ENCODE measurements around the gene MBNL1.

The MBNL1 gene

DNA sequence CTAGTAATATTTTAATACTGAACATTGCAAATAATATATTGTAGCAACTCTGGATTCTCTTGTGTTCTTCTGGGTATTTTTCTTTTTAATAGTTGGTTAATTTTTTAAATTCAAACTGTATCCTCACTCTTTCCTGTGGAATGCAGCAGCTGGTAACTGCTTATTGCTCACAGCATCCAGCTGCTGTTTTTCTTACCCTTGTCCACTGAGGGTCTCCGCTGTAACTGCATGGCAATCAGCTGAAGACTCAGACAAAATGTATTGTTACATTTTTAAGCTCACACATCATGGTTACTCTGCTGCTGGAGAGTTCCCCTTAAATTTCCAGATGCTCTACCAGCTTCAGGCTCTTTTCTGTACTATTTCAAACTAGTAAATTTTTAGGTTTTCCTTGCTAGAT is 227.6 kb downstream of the MBNL1 start:
- Histone ChIP-seq H3K4me1 (ENCODE audit: control insufficient read depth in 1 of 2, insufficient read depth in 2 of 2, low read length in 2 of 2) (peaks cover 0 to 3% of the 10 kb centered on the region in 2 experiments), H4K12ac (ENCODE audit: low read depth, low read length) (no peak overlapping the region), H3K18ac (ENCODE audit: low read length) (no peak overlapping the region), H2BK120ac (ENCODE audit: insufficient read depth, low read length, poor library complexity) (no peak overlapping the region), H3K79me2 (ENCODE audit: control insufficient read depth, insufficient read depth, low read length, poor library complexity) (no peaks in the 10 kb centered on the region), H3K79me1 (ENCODE audit: low read length) (no peaks in the 10 kb centered on the region), H3K27ac (ENCODE audit: low read depth, low read length) (no peak overlapping the region), H3K4ac (ENCODE audit: low read depth, low read length) (no peak overlapping the region), H2BK5ac (ENCODE audit: low read depth, low read length, poor library complexity) (no peak overlapping the region), H3K23ac (ENCODE audit: low read length) (no peak overlapping the region), H3K27me3 (ENCODE audit: insufficient read depth, low read length) (no peaks in the 10 kb centered on the region), H3K4me2 (ENCODE audit: low read length) (no peak overlapping the region), H4K91ac (ENCODE audit: low read depth, low read length) (no peak overlapping the region), H3K4me3 (ENCODE audit: low read depth, low read length) (no peak overlapping the region), H3K36me3 (ENCODE audit: control insufficient read depth in 1 of 2, insufficient read depth in 2 of 2, low read length in 2 of 2) (no peaks in the 10 kb centered on the region), H2AK5ac (ENCODE audit: low read length) (no peak overlapping the region), H3K9ac (ENCODE audit: low read length) (no peak overlapping the region), H3K14ac (ENCODE audit: low read length) (no peak overlapping the region), H4K8ac (ENCODE audit: low read depth, low read length) (no peak overlapping the region), H2BK12ac (ENCODE audit: low read length) (no peak overlapping the region), H2AFZ (ENCODE audit: insufficient read depth, low read length, poor library complexity) (no peak overlapping the region), H3K9me3 (ENCODE audit: insufficient read depth, low read depth, low read length) (no peaks in the 10 kb centered on the region)
- WGBS (ENCODE audit: extremely low coverage, insufficient coverage, insufficient read length) = no CpG with 5 or more reads among the region's 1 CpG
- DNase-seq = no peak

DNA sequence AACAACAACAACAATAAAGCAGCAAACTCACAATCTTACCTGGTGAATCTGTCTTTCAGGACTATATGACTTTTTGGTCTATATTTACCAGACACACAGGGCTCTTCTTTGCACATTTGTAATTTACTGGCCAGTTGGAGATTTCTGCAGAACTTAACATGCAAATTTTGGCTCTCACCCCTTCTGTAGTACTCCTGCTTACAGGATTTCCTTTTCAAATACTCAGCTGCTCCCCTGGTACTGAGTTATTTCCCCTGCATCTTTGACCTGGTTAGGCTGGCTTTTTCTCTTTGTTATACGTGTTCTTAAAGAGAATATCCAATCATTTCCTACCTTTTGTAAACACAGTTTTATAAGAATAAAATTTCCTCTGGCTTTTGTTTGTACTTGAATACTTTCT is 228.0 kb downstream of the MBNL1 start:
- H2AFZ ChIP-seq (ENCODE audit: insufficient read depth, low read length, poor library complexity) = no peak overlapping the region
- H4K91ac ChIP-seq (ENCODE audit: low read depth, low read length) = no peak overlapping the region
- H3K4me1 ChIP-seq (ENCODE audit: control insufficient read depth in 1 of 2, insufficient read depth in 2 of 2, low read length in 2 of 2) = peaks cover 0 to 3% of the 10 kb centered on the region in 2 experiments
- no peak overlapping the region for H4K8ac ChIP-seq (ENCODE audit: low read depth, low read length)
- no peak overlapping the region for H3K14ac ChIP-seq (ENCODE audit: low read length)
- H3K9ac ChIP-seq (ENCODE audit: low read length) = no peak overlapping the region
- no peak overlapping the region for H2BK12ac ChIP-seq (ENCODE audit: low read length)
- no peak overlapping the region for H3K4me3 ChIP-seq (ENCODE audit: low read depth, low read length)
- DNase-seq = no peak
- H3K36me3 ChIP-seq (ENCODE audit: control insufficient read depth in 1 of 2, insufficient read depth in 2 of 2, low read length in 2 of 2) = no peaks in the 10 kb centered on the region
- no peaks in the 10 kb centered on the region for H3K79me2 ChIP-seq (ENCODE audit: control insufficient read depth, insufficient read depth, low read length, poor library complexity)
- no peaks in the 10 kb centered on the region for H3K79me1 ChIP-seq (ENCODE audit: low read length)
- no peak overlapping the region for H3K4ac ChIP-seq (ENCODE audit: low read depth, low read length)
- no peak overlapping the region for H2BK120ac ChIP-seq (ENCODE audit: insufficient read depth, low read length, poor library complexity)
- H4K12ac ChIP-seq (ENCODE audit: low read depth, low read length) = no peak overlapping the region
- WGBS (ENCODE audit: extremely low coverage, insufficient coverage, insufficient read length) = no CpG with 5 or more reads among the region's 1 CpG
- no peaks in the 10 kb centered on the region for H3K27me3 ChIP-seq (ENCODE audit: insufficient read depth, low read length)
- no peaks in the 10 kb centered on the region for H3K9me3 ChIP-seq (ENCODE audit: insufficient read depth, low read depth, low read length)
- H2AK5ac ChIP-seq (ENCODE audit: low read length) = no peak overlapping the region
- H2BK5ac ChIP-seq (ENCODE audit: low read depth, low read length, poor library complexity) = no peak overlapping the region
- no peak overlapping the region for H3K18ac ChIP-seq (ENCODE audit: low read length)
- H3K27ac ChIP-seq (ENCODE audit: low read depth, low read length) = no peak overlapping the region
- H3K23ac ChIP-seq (ENCODE audit: low read length) = no peak overlapping the region
- H3K4me2 ChIP-seq (ENCODE audit: low read length) = no peak overlapping the region

DNA sequence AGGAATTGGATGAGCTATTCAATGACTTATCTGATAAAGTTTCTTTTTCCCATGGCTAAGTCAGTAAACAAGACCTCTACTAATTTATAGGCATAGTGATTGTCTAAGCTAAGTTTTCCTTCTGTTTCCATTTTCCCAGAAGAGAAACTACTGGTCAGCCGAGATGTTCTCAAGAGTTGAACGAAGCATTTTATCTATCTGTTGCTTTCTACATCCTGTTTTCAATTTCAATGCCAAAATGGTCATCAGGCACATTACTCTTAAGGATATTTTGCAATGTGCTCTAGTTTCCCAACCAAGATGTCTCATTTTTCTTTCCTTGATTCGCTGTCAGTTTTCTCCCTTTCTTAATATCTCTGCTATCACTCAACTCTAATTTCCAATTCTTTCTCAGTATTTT is 228.7 kb downstream of the MBNL1 start:
- H3K4ac ChIP-seq (ENCODE audit: low read depth, low read length) = no peak overlapping the region
- H3K4me1 ChIP-seq (ENCODE audit: control insufficient read depth in 1 of 2, insufficient read depth in 2 of 2, low read length in 2 of 2) = peaks cover 0 to 3% of the 10 kb centered on the region in 2 experiments
- H3K9me3 ChIP-seq (ENCODE audit: insufficient read depth, low read depth, low read length) = no peaks in the 10 kb centered on the region
- no peak overlapping the region for H2AK5ac ChIP-seq (ENCODE audit: low read length)
- no peak overlapping the region for H4K12ac ChIP-seq (ENCODE audit: low read depth, low read length)
- H3K79me1 ChIP-seq (ENCODE audit: low read length) = no peaks in the 10 kb centered on the region
- no peak overlapping the region for H4K8ac ChIP-seq (ENCODE audit: low read depth, low read length)
- no peak overlapping the region for H3K4me2 ChIP-seq (ENCODE audit: low read length)
- no peak overlapping the region for H3K18ac ChIP-seq (ENCODE audit: low read length)
- no peak overlapping the region for H3K14ac ChIP-seq (ENCODE audit: low read length)
- H3K79me2 ChIP-seq (ENCODE audit: control insufficient read depth, insufficient read depth, low read length, poor library complexity) = no peaks in the 10 kb centered on the region
- no peak overlapping the region for H3K4me3 ChIP-seq (ENCODE audit: low read depth, low read length)
- no peak overlapping the region for H2BK12ac ChIP-seq (ENCODE audit: low read length)
- H3K9ac ChIP-seq (ENCODE audit: low read length) = no peak overlapping the region
- no CpG with 5 or more reads among the region's 3 CpGs for WGBS (ENCODE audit: extremely low coverage, insufficient coverage, insufficient read length)
- no peak overlapping the region for H2BK5ac ChIP-seq (ENCODE audit: low read depth, low read length, poor library complexity)
- no peak overlapping the region for H2AFZ ChIP-seq (ENCODE audit: insufficient read depth, low read length, poor library complexity)
- H3K27ac ChIP-seq (ENCODE audit: low read depth, low read length) = no peak overlapping the region
- peak in 1 of 2 donors; percentile 5 for DNase-seq
- no peak overlapping the region for H4K91ac ChIP-seq (ENCODE audit: low read depth, low read length)
- no peaks in the 10 kb centered on the region for H3K27me3 ChIP-seq (ENCODE audit: insufficient read depth, low read length)
- H2BK120ac ChIP-seq (ENCODE audit: insufficient read depth, low read length, poor library complexity) = no peak overlapping the region
- no peaks in the 10 kb centered on the region for H3K36me3 ChIP-seq (ENCODE audit: control insufficient read depth in 1 of 2, insufficient read depth in 2 of 2, low read length in 2 of 2)
- no peak overlapping the region for H3K23ac ChIP-seq (ENCODE audit: low read length)

DNA sequence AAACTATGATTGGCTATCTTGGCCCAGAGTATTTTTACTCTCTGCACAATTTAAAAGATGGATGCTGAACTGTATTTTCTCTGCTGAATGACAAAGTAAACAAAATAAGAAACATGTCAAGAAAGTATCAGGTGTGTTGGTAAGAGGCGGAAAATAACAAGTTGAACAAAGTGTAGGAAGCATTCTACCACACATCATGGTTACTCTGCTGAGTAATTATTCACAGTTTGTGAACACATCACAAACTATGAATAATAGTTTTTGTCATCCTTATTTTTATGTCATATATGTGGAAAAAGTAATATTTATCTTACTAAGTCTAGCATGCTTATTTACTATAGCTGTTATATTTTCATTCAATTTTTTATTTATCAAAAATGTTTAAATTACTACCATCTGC is 229.2 kb downstream of the MBNL1 start:
- no peak overlapping the region for H4K8ac ChIP-seq (ENCODE audit: low read depth, low read length)
- no CpG with 5 or more reads among the region's 1 CpG for WGBS (ENCODE audit: extremely low coverage, insufficient coverage, insufficient read length)
- no peak overlapping the region for H3K4me3 ChIP-seq (ENCODE audit: low read depth, low read length)
- H3K27me3 ChIP-seq (ENCODE audit: insufficient read depth, low read length) = no peaks in the 10 kb centered on the region
- no peak overlapping the region for H3K4me2 ChIP-seq (ENCODE audit: low read length)
- H4K12ac ChIP-seq (ENCODE audit: low read depth, low read length) = no peak overlapping the region
- H2BK120ac ChIP-seq (ENCODE audit: insufficient read depth, low read length, poor library complexity) = no peak overlapping the region
- H3K79me2 ChIP-seq (ENCODE audit: control insufficient read depth, insufficient read depth, low read length, poor library complexity) = no peaks in the 10 kb centered on the region
- H2AK5ac ChIP-seq (ENCODE audit: low read length) = no peak overlapping the region
- no peaks in the 10 kb centered on the region for H3K79me1 ChIP-seq (ENCODE audit: low read length)
- peaks cover 0 to 3% of the 10 kb centered on the region in 2 experiments for H3K4me1 ChIP-seq (ENCODE audit: control insufficient read depth in 1 of 2, insufficient read depth in 2 of 2, low read length in 2 of 2)
- H3K18ac ChIP-seq (ENCODE audit: low read length) = no peak overlapping the region
- H3K4ac ChIP-seq (ENCODE audit: low read depth, low read length) = no peak overlapping the region
- DNase-seq = no peak
- no peak overlapping the region for H2AFZ ChIP-seq (ENCODE audit: insufficient read depth, low read length, poor library complexity)
- H3K14ac ChIP-seq (ENCODE audit: low read length) = no peak overlapping the region
- no peaks in the 10 kb centered on the region for H3K36me3 ChIP-seq (ENCODE audit: control insufficient read depth in 1 of 2, insufficient read depth in 2 of 2, low read length in 2 of 2)
- H3K27ac ChIP-seq (ENCODE audit: low read depth, low read length) = no peak overlapping the region
- no peak overlapping the region for H4K91ac ChIP-seq (ENCODE audit: low read depth, low read length)
- H3K23ac ChIP-seq (ENCODE audit: low read length) = no peak overlapping the region
- no peak overlapping the region for H2BK5ac ChIP-seq (ENCODE audit: low read depth, low read length, poor library complexity)
- no peak overlapping the region for H2BK12ac ChIP-seq (ENCODE audit: low read length)
- H3K9ac ChIP-seq (ENCODE audit: low read length) = no peak overlapping the region
- no peaks in the 10 kb centered on the region for H3K9me3 ChIP-seq (ENCODE audit: insufficient read depth, low read depth, low read length)

Measured in trophoblast cell (in vitro differentiated cells and primary cell).